ENCODE measurements around the gene VIM.

GRCh38 chr10:17248964-17249363 is 20.9 kb downstream of the VIM start:
- TF ChIP-seq POLR2AphosphoS5 (IDR thresholded peaks at IDR 0.05) (no peak), POLR2A (IDR thresholded peaks at IDR 0.05) (no peak)
